ENCODE data around the gene TRAK2.

Gene TRAK2

GRCh38 chr2:201413552-201413951 is 37.7 kb downstream of the TRAK2 start:
- H3K4me3 ChIP-seq (ENCODE audit: low read length) = no peak overlapping the region
- TF ChIP-seq CTCF (conservative IDR thresholded peaks at IDR 0.05; ENCODE audit: low read length) = no peak
- no peak for DNase-seq (ENCODE audit: low read depth)

GRCh38 chr2:201413143-201413542 is 38.1 kb downstream of the TRAK2 start:
- no peak for TF ChIP-seq CTCF (conservative IDR thresholded peaks at IDR 0.05; ENCODE audit: low read length)
- H3K4me3 ChIP-seq (ENCODE audit: low read length) = no peak overlapping the region
- no peak for DNase-seq (ENCODE audit: low read depth)

GRCh38 chr2:201411421-201411820 is 39.8 kb downstream of the TRAK2 start:
- no peak for TF ChIP-seq CTCF (conservative IDR thresholded peaks at IDR 0.05; ENCODE audit: low read length)

DNA sequence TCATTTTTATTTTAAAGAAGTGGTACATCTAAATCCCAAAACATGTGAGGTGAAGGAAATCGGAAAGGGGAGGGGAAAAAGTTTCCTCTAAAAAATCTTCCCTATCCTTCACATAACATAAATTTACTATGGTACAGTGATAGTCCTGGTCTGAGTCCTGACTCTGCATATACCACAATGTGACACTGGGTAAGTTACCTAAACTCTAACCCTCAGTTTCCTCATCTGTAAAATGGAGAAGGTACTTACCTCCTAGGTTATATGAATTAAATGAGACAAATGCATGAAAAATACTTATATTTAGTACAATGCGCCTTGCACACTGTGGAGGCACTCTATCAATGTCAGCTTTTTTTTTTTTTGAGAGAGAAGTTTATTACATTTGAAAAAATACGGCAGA is 42.3 kb downstream of the TRAK2 start:
- DNase-seq (ENCODE audit: low read depth) = no peak
- no peak overlapping the region for H3K4me3 ChIP-seq (ENCODE audit: low read length)
- no peak for TF ChIP-seq CTCF (conservative IDR thresholded peaks at IDR 0.05; ENCODE audit: low read length)

More at GRCh38 chr2:201411421-201411820, 39.8 kb downstream of the TRAK2 start:
- DNase-seq (ENCODE audit: low read depth) = peak; percentile 90
- no peak overlapping the region for H3K4me3 ChIP-seq (ENCODE audit: low read length)

DNA sequence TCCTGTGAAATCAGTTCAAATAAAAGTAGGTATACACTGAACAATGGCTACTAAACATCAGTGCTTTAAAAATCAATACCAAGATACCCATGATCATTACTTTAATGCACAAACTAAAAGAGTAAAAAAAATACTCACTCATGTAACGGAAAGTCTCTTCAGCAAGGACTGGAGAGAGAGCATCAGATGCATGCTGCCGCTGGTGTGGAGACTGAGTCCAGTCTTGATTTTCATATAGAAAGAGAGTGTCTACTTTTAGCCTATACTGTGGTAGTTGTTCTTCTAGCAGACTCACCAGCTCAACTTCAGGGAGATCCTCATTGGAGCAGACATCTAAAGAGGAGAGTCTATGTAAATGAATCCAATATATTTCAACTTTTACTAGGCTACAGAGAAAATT is 44.0 kb downstream of the TRAK2 start:
- no peak for DNase-seq (ENCODE audit: low read depth)
- H3K4me3 ChIP-seq (ENCODE audit: low read length) = no peak overlapping the region
- no peak for TF ChIP-seq CTCF (conservative IDR thresholded peaks at IDR 0.05; ENCODE audit: low read length)

GRCh38 chr2:201406077-201406662 is 45.1 kb downstream of the TRAK2 start:
- no peak for TF ChIP-seq CTCF (conservative IDR thresholded peaks at IDR 0.05; ENCODE audit: low read length)
- DNase-seq (ENCODE audit: low read depth) = peak; percentile 92
- no peak overlapping the region for H3K4me3 ChIP-seq (ENCODE audit: low read length)

DNA sequence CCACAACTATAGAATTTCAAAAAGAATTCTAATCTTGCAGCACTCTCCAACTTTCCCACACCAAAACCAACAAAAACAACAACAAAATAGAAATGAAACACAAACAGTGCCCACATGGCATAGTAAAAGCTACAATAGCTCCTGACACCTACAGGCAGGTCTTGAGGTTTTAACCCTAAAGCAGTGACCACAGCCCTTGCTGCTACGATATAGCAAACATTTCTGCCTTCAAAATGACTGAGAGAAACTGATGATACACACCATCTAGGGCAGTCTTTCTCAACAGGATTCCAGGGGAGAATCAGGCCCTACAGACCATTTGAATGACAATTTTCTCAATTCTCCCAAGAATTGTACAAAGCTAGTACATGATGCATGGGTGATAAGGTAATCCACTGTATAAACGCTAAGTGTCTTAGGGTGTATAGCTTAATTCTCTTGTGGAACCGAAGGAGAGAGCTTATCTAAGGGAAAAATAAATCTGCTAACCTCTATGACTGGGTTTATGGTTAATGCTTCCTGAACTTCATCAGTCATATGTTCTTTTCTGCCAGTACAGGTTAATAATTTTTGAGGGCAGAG is 46.5 kb downstream of the TRAK2 start:
- no peak for TF ChIP-seq CTCF (conservative IDR thresholded peaks at IDR 0.05; ENCODE audit: low read length)
- no peak overlapping the region for H3K4me3 ChIP-seq (ENCODE audit: low read length)
- DNase-seq (ENCODE audit: low read depth) = no peak
